Progenitor cell of endocrine pancreas (in vitro differentiated cells): Measurements from ENCODE around the gene LRRC23. TPM values are rescaled to one million over a fixed set of nuclear protein-coding genes. Genes with fewer than 3 reads are reported as not detected.
A peak's percentile ranks its signal among the peaks of the same experiment; 100 is the strongest.

Experiments used
- microRNA-seq: library from miRNA; unstranded; fragments of <30 nt; microRNA quantifications from one replicate; pipeline ENCODE4 v1.1.0, GENCODE V29; 2020; ENCODE audit warnings: borderline number of aligned reads; ENCODE audit not compliant: unreplicated experiment
- total RNA-seq: library from RNA; stranded (reverse); gene quantifications from 2 replicates; pipeline ENCODE4 v1.2.1, GENCODE V29; 2021

Gene LRRC23
- total RNA-seq, 1 donor from 2014 or later = 21.5 TPM

Small RNA genes within 50 kb of the gene (microRNA-seq; reads per million reads assigned to microRNA genes)
- gene MIR141 (10,267 reads per million, percentile 93 among the genes with 10 or more reads in this experiment), gene MIR200C (74,537 reads per million, percentile 99 among the genes with 10 or more reads in this experiment)

Other genes starting within 250 kb of the LRRC23 start
- 105 and 110 TPM in 2 replicates for gene ING4, start 241.7 kb upstream of the LRRC23 start, total RNA-seq
- gene ZNF384, start 215.4 kb upstream of the LRRC23 start, total RNA-seq = 159 and 164 TPM in 2 replicates
- 2.0 and 2.4 TPM in 2 replicates for gene PIANP, start 204.0 kb upstream of the LRRC23 start, total RNA-seq
- gene COPS7A, start 180.8 kb upstream of the LRRC23 start, total RNA-seq = 42.6 and 45.5 TPM in 2 replicates
- 281 and 305 TPM in 2 replicates for gene MLF2, start 151.7 kb upstream of the LRRC23 start, total RNA-seq
- gene PTMS, start 138.5 kb upstream of the LRRC23 start, total RNA-seq = 414 and 480 TPM in 2 replicates
- gene LAG3, start 132.3 kb upstream of the LRRC23 start, total RNA-seq = 2.2 and 2.5 TPM in 2 replicates
- 1.5 and 2.1 TPM in 2 replicates for gene CD4, start 115.3 kb upstream of the LRRC23 start, total RNA-seq
- 5.5 and 6.3 TPM in 2 replicates for gene GPR162, start 83.0 kb upstream of the LRRC23 start, total RNA-seq
- 30.6 TPM in 2 replicates for gene P3H3, start 76.4 kb upstream of the LRRC23 start, total RNA-seq
- 5.6 and 7.0 TPM in 2 replicates for gene GNB3, start 63.9 kb upstream of the LRRC23 start, total RNA-seq
- gene CDCA3, start 53.5 kb upstream of the LRRC23 start, total RNA-seq = 36.1 and 40.6 TPM in 2 replicates
- gene USP5, start 52.7 kb upstream of the LRRC23 start, total RNA-seq = 183 and 185 TPM in 2 replicates
- 498 and 505 TPM in 2 replicates for gene TPI1, start 37.3 kb upstream of the LRRC23 start, total RNA-seq
- 11.7 and 15.7 TPM in 2 replicates for gene SPSB2, start 31.5 kb upstream of the LRRC23 start, total RNA-seq
- 77.9 and 79.0 TPM in 2 replicates for gene ENO2, start 9.8 kb downstream of the LRRC23 start, total RNA-seq
- gene ATN1, start 23.1 kb downstream of the LRRC23 start, total RNA-seq = 226 and 250 TPM in 2 replicates
- not detected in 2 replicates for gene RNU7-1, start 39.0 kb downstream of the LRRC23 start, total RNA-seq
- gene C12orf57, start 39.2 kb downstream of the LRRC23 start, total RNA-seq = 268 and 277 TPM in 2 replicates
- gene PTPN6, start 46.5 kb downstream of the LRRC23 start, total RNA-seq = 65.4 and 70.2 TPM in 2 replicates
- gene PHB2, start 65.8 kb downstream of the LRRC23 start, total RNA-seq = 339 and 353 TPM in 2 replicates
- gene EMG1, start 66.1 kb downstream of the LRRC23 start, total RNA-seq = 67.9 and 73.1 TPM in 2 replicates
- gene LPCAT3, start 113.7 kb downstream of the LRRC23 start, total RNA-seq = 77.9 and 81.8 TPM in 2 replicates
- 4.1 and 4.8 TPM in 2 replicates for gene C1S, start 155.9 kb downstream of the LRRC23 start, total RNA-seq
- 10.2 and 10.3 TPM in 2 replicates for gene C1R, start 187.6 kb downstream of the LRRC23 start, total RNA-seq
- 95.9 and 105 TPM in 2 replicates for gene C1RL, start 204.4 kb downstream of the LRRC23 start, total RNA-seq
- gene RBP5, start 224.1 kb downstream of the LRRC23 start, total RNA-seq = 5.8 and 7.6 TPM in 2 replicates
- 202 and 204 TPM in 2 replicates for gene CLSTN3, start 225.5 kb downstream of the LRRC23 start, total RNA-seq